ENCODE data around the gene ACOX2.

GRCh38 chr3:58484722-58485069, 52.3 kb downstream of the ACOX2 start:
- TF ChIP-seq, protein P1, sequence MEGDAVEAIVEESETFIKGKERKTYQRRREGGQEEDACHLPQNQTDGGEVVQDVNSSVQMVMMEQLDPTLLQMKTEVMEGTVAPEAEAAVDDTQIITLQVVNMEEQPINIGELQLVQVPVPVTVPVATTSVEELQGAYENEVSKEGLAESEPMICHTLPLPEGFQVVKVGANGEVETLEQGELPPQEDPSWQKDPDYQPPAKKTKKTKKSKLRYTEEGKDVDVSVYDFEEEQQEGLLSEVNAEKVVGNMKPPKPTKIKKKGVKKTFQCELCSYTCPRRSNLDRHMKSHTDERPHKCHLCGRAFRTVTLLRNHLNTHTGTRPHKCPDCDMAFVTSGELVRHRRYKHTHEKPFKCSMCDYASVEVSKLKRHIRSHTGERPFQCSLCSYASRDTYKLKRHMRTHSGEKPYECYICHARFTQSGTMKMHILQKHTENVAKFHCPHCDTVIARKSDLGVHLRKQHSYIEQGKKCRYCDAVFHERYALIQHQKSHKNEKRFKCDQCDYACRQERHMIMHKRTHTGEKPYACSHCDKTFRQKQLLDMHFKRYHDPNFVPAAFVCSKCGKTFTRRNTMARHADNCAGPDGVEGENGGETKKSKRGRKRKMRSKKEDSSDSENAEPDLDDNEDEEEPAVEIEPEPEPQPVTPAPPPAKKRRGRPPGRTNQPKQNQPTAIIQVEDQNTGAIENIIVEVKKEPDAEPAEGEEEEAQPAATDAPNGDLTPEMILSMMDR (IDR thresholded peaks at IDR 0.05; ENCODE audit: low read depth, low read length): no peak
- TF ChIP-seq EZH2phosphoT487 (IDR thresholded peaks at IDR 0.05; ENCODE audit: low read depth): no peak

Measured in OCI-LY3 (cell line).